Prostate gland (tissue), 2 donors: ENCODE results near the gene OR10H4.

Experiments used
- POLR2A ChIP-seq: fragments of 450-650 bp; IDR thresholded peaks from one replicate; pipeline ENCODE4 v1.6.1; 2016; ENCODE audit warnings: antibody characterized with exemption, mild to moderate bottlenecking
- TF ChIP-seq, protein P1 (sequence below), 4 experiments: fragments of 200-600 bp in 2 of 4; fragments of 450-650 bp in 2 of 4; sonication (generic) in 2 of 4; IDR thresholded peaks; 1 replicate in 3 of 4; 2 replicates in 1 of 4; pipeline ENCODE4 v1.5.1; 2016 to 2019; ENCODE audit warnings: antibody characterized with exemption in 4 of 4, mild to moderate bottlenecking in 2 of 4, moderate library complexity in 2 of 4

DNA sequence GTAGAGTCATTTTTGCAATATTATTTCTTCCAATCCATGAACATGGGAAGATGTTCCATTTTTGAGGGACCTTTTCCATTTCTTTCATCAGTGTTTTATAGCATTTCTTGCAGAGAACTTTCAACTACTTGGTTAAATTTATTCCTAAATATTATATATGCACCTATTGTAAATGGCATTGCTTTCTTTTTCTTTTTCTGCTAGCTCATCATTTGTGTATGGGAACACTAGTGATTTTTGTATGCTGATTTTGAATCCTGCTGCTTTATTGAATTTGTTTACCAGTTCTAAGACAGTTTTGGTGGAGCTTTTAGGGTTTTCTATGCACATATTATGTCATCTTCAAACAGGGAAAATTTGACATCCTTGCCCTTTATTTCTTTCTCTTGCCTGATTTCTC is 43.8 kb upstream of the OR10H4 start:
- TF ChIP-seq, protein P1, sequence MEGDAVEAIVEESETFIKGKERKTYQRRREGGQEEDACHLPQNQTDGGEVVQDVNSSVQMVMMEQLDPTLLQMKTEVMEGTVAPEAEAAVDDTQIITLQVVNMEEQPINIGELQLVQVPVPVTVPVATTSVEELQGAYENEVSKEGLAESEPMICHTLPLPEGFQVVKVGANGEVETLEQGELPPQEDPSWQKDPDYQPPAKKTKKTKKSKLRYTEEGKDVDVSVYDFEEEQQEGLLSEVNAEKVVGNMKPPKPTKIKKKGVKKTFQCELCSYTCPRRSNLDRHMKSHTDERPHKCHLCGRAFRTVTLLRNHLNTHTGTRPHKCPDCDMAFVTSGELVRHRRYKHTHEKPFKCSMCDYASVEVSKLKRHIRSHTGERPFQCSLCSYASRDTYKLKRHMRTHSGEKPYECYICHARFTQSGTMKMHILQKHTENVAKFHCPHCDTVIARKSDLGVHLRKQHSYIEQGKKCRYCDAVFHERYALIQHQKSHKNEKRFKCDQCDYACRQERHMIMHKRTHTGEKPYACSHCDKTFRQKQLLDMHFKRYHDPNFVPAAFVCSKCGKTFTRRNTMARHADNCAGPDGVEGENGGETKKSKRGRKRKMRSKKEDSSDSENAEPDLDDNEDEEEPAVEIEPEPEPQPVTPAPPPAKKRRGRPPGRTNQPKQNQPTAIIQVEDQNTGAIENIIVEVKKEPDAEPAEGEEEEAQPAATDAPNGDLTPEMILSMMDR (IDR thresholded peaks at IDR 0.05): no peak
- no peak for TF ChIP-seq POLR2A
